GM13976 (cell line): ENCODE measurements around the gene SPOCK2.

Source experiments
- DNase-seq: peaks from one replicate; pipeline ENCODE4 v3.0.0; 2012; ENCODE audit warnings: low spot score
- in situ Hi-C: fragments of 300-500 bp; cut with MboI; formaldehyde crosslinking; loops from one replicate; pipeline ENCODE4 v1.12.0; 2022; ENCODE audit warnings: low sequenced_read_pairs, mixed read lengths, inconsistent platforms; ENCODE audit not compliant: unreplicated experiment
- TF ChIP-seq, protein P1 (sequence below): IDR thresholded peaks from 2 replicates; pipeline ENCODE4 v1.5.1; 2012; ENCODE audit warnings: borderline replicate concordance, mild to moderate bottlenecking; ENCODE audit not compliant: insufficient read depth; ENCODE audit errors: extremely low read depth, missing control alignments, control extremely low read depth

The SPOCK2 gene

DNA sequence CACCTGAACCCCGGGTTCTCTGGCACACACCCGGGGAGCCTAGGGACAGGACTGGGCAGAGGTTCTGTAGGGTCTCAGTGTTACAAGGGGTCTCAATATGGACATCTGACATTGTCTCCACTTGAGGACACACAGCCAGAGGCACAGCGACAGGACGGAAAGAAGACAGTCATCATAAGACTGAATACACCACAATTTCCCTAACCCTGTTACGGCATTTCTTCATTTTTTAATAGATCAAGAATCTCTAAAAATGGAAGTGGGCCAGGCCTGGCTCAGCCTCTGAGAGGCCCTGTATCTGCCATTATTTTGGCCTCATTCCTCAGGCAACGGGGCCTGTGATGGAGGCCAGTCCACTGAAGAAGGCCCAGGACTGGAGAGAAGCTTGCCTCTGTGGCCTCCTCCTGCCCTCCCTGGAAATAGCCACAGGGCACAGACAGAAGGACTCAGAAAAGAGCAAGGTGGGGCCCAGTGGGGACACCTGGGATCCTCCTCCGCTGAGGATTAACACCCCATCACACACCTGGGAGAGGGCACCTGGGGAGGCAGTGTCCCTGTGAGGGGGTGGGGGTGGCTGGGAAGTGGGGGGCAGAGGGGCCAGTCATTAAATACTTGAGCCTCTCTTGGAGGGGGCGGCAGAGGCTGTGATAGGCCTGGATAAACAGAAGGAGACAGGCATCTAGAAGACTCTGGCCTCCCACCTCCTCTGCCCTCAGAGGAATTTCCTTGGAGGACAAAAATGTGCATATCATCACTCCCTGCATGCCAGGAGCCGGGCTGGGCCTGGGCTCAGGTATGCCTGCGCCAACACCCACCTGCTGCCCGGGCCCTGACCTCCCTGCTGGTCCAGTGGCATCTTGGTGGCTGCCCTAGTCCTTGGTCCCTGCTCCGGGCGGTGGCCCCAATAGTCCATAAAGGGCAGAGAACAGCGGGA lies 8.0 kb downstream of the SPOCK2 start:
- in situ Hi-C loops: no loop called here
- DNase-seq: peak; percentile 25

DNA sequence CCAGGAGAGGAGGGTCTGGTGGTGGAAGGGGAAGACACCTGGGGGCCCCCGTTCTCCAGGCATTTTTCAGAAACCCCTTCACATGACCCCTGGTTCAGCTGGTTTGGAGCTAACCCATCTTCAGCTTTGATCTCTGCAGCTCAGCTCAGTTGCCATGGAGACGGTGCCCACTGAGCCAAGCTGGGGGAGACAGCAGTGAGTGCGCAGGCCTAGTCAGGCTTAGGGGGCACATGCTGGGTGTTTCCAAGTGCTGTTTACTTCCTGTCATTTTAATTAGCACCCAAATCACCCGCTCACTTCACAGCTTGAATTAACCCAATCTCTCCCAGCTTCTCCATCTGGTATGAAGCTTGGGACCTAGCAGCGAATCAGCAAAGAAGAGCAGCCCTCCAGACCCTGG lies 9.0 kb downstream of the SPOCK2 start:
- TF ChIP-seq, protein P1, sequence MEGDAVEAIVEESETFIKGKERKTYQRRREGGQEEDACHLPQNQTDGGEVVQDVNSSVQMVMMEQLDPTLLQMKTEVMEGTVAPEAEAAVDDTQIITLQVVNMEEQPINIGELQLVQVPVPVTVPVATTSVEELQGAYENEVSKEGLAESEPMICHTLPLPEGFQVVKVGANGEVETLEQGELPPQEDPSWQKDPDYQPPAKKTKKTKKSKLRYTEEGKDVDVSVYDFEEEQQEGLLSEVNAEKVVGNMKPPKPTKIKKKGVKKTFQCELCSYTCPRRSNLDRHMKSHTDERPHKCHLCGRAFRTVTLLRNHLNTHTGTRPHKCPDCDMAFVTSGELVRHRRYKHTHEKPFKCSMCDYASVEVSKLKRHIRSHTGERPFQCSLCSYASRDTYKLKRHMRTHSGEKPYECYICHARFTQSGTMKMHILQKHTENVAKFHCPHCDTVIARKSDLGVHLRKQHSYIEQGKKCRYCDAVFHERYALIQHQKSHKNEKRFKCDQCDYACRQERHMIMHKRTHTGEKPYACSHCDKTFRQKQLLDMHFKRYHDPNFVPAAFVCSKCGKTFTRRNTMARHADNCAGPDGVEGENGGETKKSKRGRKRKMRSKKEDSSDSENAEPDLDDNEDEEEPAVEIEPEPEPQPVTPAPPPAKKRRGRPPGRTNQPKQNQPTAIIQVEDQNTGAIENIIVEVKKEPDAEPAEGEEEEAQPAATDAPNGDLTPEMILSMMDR: no peak
- in situ Hi-C loops: no loop called here
- DNase-seq: peak; percentile 24

More for the DNA sequence above, 8.0 kb downstream of the SPOCK2 start:
- TF ChIP-seq, protein P1: no peak

DNA sequence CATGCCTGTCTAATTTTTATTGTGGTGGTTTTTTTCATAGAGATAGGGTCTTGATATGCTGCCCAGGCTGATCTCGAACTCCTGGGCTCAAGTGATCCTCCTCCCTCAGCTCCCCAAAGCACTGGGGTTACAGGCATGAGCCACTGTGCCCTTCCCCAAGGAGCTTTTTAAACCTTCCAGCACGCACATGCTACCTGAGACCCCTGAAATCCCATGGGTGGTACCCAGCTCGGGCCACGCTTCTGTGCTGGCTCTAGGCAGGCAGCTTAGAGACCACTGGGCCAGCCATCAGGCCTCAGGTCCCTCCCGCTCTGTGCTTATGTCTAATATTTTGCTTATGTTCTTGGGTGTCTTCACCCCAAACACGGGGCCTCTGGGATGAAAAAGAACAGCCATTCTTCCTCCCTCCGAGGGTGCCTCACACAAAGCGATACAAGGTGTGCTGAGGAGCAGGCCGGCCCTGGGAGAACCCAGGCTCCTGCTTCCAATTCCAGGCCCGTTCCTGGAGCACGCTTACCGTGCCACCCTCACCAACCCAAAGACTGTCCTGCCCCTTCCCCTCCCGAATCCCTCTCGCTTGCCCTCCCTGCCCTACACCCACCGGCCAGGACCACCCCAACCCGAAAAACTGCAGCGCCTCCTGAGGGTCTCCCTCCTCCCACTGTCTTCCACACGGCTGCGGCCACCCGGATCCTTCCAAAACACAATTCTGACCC lies 10.9 kb downstream of the SPOCK2 start:
- TF ChIP-seq, protein P1: no peak
- DNase-seq: peak; percentile 22
- in situ Hi-C loops: no loop called here

DNA sequence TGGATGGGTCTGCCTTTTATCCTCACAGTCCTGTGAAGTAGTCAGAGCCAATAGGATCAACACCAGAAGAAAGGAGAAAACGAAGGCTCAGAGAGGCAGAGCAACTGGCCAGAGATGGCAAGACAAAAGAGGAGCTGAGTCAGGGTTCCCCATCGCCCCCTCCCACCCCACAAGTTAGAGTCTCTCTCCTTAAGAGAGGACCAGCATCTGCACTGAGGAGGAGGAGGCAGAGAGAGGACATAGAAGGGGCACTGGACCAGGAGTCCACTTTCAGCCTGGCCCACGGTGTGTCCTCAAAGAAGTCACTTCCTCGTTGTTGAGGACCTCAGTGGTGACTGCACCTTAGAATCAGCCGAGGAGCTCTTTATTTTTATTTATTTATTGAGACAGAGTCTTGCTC lies 11.6 kb downstream of the SPOCK2 start:
- TF ChIP-seq, protein P1: no peak
- in situ Hi-C loops: no loop called here
- no peak for DNase-seq

DNA sequence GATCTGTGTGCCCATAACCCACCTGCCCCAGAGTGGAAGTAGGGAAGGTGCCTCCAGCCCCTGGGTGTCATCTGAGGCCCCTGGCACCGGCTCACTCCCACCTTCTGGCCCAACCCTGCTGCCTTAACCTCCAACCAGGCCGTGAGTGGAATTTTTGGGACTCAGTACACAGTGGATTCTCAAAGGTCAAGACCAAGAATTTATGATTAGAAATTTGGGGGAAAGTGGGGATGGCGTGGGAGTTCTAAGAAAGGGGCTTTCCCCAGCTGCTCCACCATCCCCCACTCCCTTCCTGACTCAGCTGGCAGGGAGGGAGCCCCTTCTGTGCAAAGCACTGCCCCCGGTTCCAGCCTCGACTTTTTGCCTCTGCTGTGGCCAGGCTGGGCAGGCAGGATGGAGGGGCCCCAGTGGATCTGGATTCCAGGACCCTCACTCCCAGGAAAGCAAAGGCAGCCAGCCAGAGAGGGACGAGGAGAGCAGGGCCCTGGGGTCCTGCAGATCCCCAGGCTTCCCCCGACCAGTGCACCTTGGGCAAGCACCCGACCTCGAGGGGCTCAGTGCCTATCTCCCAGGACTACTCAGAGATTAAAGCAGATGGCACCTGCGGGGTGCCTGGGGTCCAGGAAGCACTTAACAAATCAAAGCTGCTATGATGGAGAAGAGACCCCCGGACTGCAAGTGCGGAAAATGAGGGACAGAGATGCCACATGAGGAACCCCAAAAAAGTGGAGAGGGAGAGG lies 12.8 kb downstream of the SPOCK2 start:
- DNase-seq: no peak
- TF ChIP-seq, protein P1: no peak
- in situ Hi-C loops: no loop called here
